ENCODE measurements around the gene PRKCB. TPM values are rescaled to one million over a fixed set of nuclear protein-coding genes. Genes with fewer than 3 reads are reported as not detected.

The PRKCB gene
- total RNA-seq, 1 donor from 2014 or later, result 28.7 TPM

DNA sequence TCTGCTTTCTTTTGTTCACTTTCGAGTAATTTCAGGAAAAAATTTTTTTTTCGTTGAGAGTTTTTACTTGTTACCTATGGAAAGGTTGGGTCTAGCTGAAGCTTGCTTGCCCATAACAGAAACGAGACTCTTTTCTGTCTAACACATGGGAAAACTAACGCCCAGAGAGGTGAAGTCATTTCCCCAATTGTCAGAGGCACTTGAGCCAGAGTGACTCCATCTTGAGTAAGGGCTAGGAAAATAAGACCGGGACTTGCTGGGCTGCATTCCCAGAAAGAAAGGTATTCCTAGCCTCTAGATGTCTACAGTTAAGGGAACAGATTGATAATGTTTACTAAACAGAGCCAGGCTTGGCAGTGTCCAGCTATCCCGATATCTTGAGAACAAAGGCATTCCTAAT is 26.8 kb downstream of the PRKCB start:
- H3K4me1 Mint-ChIP-seq (ENCODE audit: unreplicated experiment), result peaks cover 27% of the 10 kb centered on the region
- peaks cover 5% of the 10 kb centered on the region for H3K27me3 Mint-ChIP-seq (ENCODE audit: unreplicated experiment)
- H3K27ac Mint-ChIP-seq (ENCODE audit: unreplicated experiment), result no peak overlapping the region
- DNase-seq (ENCODE audit: low spot score), result no peak
- H3K9me3 Mint-ChIP-seq (ENCODE audit: unreplicated experiment), result no peaks in the 10 kb centered on the region
- TF ChIP-seq, protein P1, sequence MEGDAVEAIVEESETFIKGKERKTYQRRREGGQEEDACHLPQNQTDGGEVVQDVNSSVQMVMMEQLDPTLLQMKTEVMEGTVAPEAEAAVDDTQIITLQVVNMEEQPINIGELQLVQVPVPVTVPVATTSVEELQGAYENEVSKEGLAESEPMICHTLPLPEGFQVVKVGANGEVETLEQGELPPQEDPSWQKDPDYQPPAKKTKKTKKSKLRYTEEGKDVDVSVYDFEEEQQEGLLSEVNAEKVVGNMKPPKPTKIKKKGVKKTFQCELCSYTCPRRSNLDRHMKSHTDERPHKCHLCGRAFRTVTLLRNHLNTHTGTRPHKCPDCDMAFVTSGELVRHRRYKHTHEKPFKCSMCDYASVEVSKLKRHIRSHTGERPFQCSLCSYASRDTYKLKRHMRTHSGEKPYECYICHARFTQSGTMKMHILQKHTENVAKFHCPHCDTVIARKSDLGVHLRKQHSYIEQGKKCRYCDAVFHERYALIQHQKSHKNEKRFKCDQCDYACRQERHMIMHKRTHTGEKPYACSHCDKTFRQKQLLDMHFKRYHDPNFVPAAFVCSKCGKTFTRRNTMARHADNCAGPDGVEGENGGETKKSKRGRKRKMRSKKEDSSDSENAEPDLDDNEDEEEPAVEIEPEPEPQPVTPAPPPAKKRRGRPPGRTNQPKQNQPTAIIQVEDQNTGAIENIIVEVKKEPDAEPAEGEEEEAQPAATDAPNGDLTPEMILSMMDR (IDR thresholded peaks at IDR 0.05; ENCODE audit: unreplicated experiment), result no peak
- H3K36me3 Mint-ChIP-seq (ENCODE audit: low read depth, unreplicated experiment), result no peaks in the 10 kb centered on the region
- no peak overlapping the region for H3K4me3 Mint-ChIP-seq (ENCODE audit: unreplicated experiment)

DNA sequence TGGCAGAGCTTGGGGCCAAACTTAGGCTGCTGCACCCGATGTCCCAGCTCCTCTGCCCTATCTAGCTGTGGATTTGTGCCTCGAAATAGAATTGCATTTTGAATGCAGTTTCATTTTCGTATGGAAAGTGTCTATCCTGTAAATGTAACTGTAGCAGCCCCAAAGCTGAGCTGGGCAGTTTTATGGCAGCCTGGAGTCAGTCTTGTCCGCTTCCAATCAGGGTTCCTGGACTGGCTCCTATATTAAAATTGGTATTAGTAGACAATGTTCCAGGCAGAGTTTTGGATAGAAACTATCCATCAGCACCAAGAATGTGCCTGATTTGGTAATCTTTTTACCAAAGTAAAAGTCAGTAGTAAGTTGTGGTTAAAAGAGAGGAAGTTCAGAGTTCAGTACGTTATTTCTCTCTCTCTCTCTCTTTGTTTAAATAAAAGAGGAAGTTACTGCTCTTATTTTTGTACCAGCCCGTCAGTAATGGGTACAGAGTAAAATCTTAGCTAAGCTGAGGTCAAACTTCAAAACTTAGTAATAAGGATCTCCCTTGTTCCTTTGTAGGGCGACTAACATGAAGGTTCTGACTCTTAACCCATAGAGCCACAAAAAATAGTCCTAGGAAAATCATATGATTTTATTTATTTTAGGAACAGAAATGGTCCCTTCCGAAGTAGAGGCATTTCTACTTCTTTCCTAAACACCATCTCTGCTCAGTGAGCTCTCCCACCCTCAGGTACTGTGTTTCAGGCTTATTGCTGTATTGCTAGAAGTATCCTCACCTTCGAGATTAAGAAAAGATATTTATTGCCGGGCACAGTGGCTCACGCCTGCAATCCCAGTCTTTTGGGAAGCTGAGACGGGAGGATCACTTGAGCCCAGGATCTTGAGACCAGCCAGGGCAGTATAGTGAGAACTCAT is 28.0 kb downstream of the PRKCB start:
- no peaks in the 10 kb centered on the region for H3K36me3 Mint-ChIP-seq (ENCODE audit: low read depth, unreplicated experiment)
- H3K4me1 Mint-ChIP-seq (ENCODE audit: unreplicated experiment), result peaks cover 23% of the 10 kb centered on the region
- H3K27me3 Mint-ChIP-seq (ENCODE audit: unreplicated experiment), result peaks cover 5% of the 10 kb centered on the region
- H3K27ac Mint-ChIP-seq (ENCODE audit: unreplicated experiment), result no peak overlapping the region
- TF ChIP-seq, protein P1 (IDR thresholded peaks at IDR 0.05; ENCODE audit: unreplicated experiment), result no peak
- no peak overlapping the region for H3K4me3 Mint-ChIP-seq (ENCODE audit: unreplicated experiment)
- no peak for DNase-seq (ENCODE audit: low spot score)
- no peaks in the 10 kb centered on the region for H3K9me3 Mint-ChIP-seq (ENCODE audit: unreplicated experiment)

DNA sequence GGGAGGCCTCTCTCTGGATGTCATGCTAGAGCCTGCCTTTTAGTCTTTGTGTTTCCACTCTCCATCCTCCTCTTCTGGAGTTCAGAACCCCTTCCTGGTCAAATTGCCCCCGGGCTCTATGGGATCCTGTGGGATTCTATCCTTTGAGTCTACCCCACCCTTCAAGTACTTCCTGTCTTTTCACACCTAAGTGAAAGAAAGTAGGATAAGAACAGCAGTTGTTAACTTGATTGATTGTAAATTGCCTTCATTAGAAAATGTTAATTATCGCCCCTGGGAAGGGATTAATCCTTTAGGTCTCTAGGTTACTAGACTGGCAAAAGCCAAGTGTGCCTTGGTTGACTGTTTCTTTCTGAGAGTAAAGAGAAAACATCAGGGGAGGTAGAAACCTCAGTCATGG is 30.1 kb downstream of the PRKCB start:
- Mint-ChIP-seq H3K27me3 (ENCODE audit: unreplicated experiment) (peaks cover 5% of the 10 kb centered on the region), H3K4me1 (ENCODE audit: unreplicated experiment) (peaks cover 20% of the 10 kb centered on the region), H3K27ac (ENCODE audit: unreplicated experiment) (no peak overlapping the region), H3K4me3 (ENCODE audit: unreplicated experiment) (no peak overlapping the region), H3K36me3 (ENCODE audit: low read depth, unreplicated experiment) (no peaks in the 10 kb centered on the region), H3K9me3 (ENCODE audit: unreplicated experiment) (no peaks in the 10 kb centered on the region)
- TF ChIP-seq, protein P1 (IDR thresholded peaks at IDR 0.05; ENCODE audit: unreplicated experiment), result no peak
- no peak for DNase-seq (ENCODE audit: low spot score)

DNA sequence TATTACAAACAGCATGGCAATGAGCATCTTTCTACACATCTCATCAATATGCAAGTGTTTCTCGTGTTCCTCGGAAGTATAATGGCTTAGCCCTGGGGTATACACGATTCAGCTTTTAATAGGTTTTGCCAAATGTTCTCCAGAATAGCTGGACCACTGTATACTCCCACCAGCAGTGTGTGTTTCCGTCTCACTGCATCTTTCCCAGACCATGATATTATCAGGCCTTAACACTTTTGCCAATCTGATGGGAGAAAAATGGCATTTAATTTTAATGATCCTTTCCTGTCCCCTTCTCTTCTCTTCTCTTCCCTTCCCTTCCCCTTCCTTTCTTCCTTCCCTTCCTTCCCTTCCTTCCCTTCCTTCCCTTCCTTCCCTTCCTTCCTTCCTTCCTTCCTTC is 30.8 kb downstream of the PRKCB start:
- no peak overlapping the region for H3K27ac Mint-ChIP-seq (ENCODE audit: unreplicated experiment)
- H3K9me3 Mint-ChIP-seq (ENCODE audit: unreplicated experiment), result no peaks in the 10 kb centered on the region

More for the DNA sequence above, 30.8 kb downstream of the PRKCB start:
- TF ChIP-seq, protein P1 (IDR thresholded peaks at IDR 0.05; ENCODE audit: unreplicated experiment), result no peak
- Mint-ChIP-seq H3K4me3 (ENCODE audit: unreplicated experiment) (no peak overlapping the region), H3K4me1 (ENCODE audit: unreplicated experiment) (peaks cover 20% of the 10 kb centered on the region), H3K36me3 (ENCODE audit: low read depth, unreplicated experiment) (peaks cover 3% of the 10 kb centered on the region), H3K27me3 (ENCODE audit: unreplicated experiment) (peaks cover 8% of the 10 kb centered on the region)
- DNase-seq (ENCODE audit: low spot score), result no peak
